K562 (cell line): ENCODE data around the gene STRN3.

ENCODE experiments used
- BRD4 ChIP-seq: fragments of 200-600 bp; sonication (generic); IDR thresholded peaks from 2 replicates; pipeline ENCODE4 v1.6.1; 2017; ENCODE audit warnings: inconsistent platforms
- CEBPB ChIP-seq: fragments of 450-650 bp; IDR thresholded peaks from 2 replicates; pipeline ENCODE4 v1.6.1; 2016; ENCODE audit warnings: missing genetic modification characterization, missing compliant biosample characterization
- CTCFL ChIP-seq: IDR thresholded peaks from 2 replicates; pipeline ENCODE4 v1.6.1; 2011; ENCODE audit warnings: borderline replicate concordance, low read depth, mild to moderate bottlenecking, moderate library complexity, low read length; ENCODE audit not compliant: insufficient read depth, poor library complexity, severe bottlenecking
- JUND ChIP-seq, 2 experiments: IDR thresholded peaks; 2 replicates in 1 of 2; 3 replicates in 1 of 2; pipeline ENCODE4 v1.6.1; 2011; ENCODE audit warnings: borderline replicate concordance in 2 of 2, low read depth in 2 of 2, low read length in 2 of 2, improper control_type of control experiment in 1 of 2, missing biosample characterization in 1 of 2, missing genetic modification characterization in 1 of 2, missing genetic modification reagents in 1 of 2
- THAP12 ChIP-seq: fragments of 250-450 bp; sonication (Bioruptor Pico); IDR thresholded peaks from 2 replicates; pipeline ENCODE4 v1.9.0; 2021; ENCODE audit warnings: mild to moderate bottlenecking, inconsistent platforms
- TRIM28 ChIP-seq: fragments of 450-650 bp; IDR thresholded peaks from 2 replicates; pipeline ENCODE4 v1.6.1; 2017

- no peak for TF ChIP-seq CEBPB (tag)
- TF ChIP-seq BRD4 = no peak
- no peak for TF ChIP-seq TRIM28
- TF ChIP-seq CTCFL = no peak
- no peak for TF ChIP-seq THAP12
- TF ChIP-seq JUND (IDR thresholded peaks at IDR 0.05; ENCODE audit: borderline replicate concordance, low read depth, low read length) = no peak
- no peak for TF ChIP-seq JUND (tag; IDR thresholded peaks at IDR 0.05; ENCODE audit: borderline replicate concordance, low read depth, low read length)
Measured at GRCh38 chr14:30873308-30874119, 152.7 kb downstream of the STRN3 start.
